H1 (cell line): ENCODE data around the gene MEIS2. TPM values are rescaled to one million over a fixed set of nuclear protein-coding genes. Genes with fewer than 3 reads are reported as not detected.

Experiments
- CTCF ChIP-seq, 3 experiments: IDR thresholded peaks; 1 replicate in 2 of 3; 2 replicates in 1 of 3; pipeline versions ENCODE4 v1.5.1 to v1.6.1; 2011; ENCODE audit warnings: low read length in 3 of 3, mild to moderate bottlenecking in 3 of 3, inconsistent platforms in 2 of 3, low read depth in 1 of 3, moderate library complexity in 1 of 3; ENCODE audit not compliant: insufficient read depth in 1 of 3; ENCODE audit errors: control extremely low read depth in 1 of 3
- MAFK ChIP-seq: IDR thresholded peaks from 2 replicates; pipeline ENCODE4 v1.6.1; 2012; ENCODE audit warnings: low read depth, mild to moderate bottlenecking, improper control_type of control experiment, low read length
- RAD21 ChIP-seq, 2 experiments: IDR thresholded peaks in 1 of 2; conservative IDR thresholded peaks in 1 of 2; 2 replicates each; pipeline ENCODE4 v1.6.1; 2011; ENCODE audit warnings: low read depth in 2 of 2, low read length in 2 of 2, improper control_type of control experiment in 1 of 2, inconsistent platforms in 1 of 2, mild to moderate bottlenecking in 1 of 2, moderate library complexity in 1 of 2
- SAP30 ChIP-seq: fragments of 300-600 bp; sonication (generic); IDR thresholded peaks from 2 replicates; pipeline ENCODE4 v1.7.1; 2012; ENCODE audit warnings: low read length, moderate library complexity, mild to moderate bottlenecking, inconsistent platforms; ENCODE audit not compliant: insufficient read depth, insufficient replicate concordance
- SUZ12 ChIP-seq: fragments of 200-600 bp; sonication (generic); IDR thresholded peaks from 2 replicates; pipeline ENCODE4 v1.6.1; 2012; ENCODE audit warnings: mild to moderate bottlenecking, inconsistent platforms, low read length, moderate library complexity, mixed read lengths
- polyA plus RNA-seq, 7 experiments: library from polyadenylated mRNA; depleted of rRNA in 3 of 7; stranded (reverse) in 5 of 7; unstranded in 2 of 7; fragments of >200 nt in 5 of 7; fragments of 200-250 nt in 2 of 7; gene quantifications; 1 replicate in 5 of 7; 2 replicates in 1 of 7; 4 replicates in 1 of 7; pipeline versions ENCODE4 v1.2.1 to v1.2.3, GENCODE V29; 2011 to 2013; ENCODE audit warnings: missing spikeins in 2 of 7, mixed read lengths in 2 of 7
- total RNA-seq: library from RNA; stranded (reverse); fragmentation: NEBNext Ultra II Directional; extraction: Animal tissue kit (Norgen Biotek cat#: 25700); gene quantifications from 2 replicates; pipeline ENCODE4 v1.2.1, GENCODE V29; 2021
- TF ChIP-seq, protein P1 (sequence below): IDR thresholded peaks from 2 replicates; pipeline ENCODE4 v1.6.1; 2011; ENCODE audit warnings: low read length, improper control_type of control experiment

Gene MEIS2
- total and polyA plus RNA-seq, 2 of the 8 experiments (the other 6 are each of a cell fraction or from before 2014, with no cell fraction given) = 0.22 to 1.2 TPM

DNA sequence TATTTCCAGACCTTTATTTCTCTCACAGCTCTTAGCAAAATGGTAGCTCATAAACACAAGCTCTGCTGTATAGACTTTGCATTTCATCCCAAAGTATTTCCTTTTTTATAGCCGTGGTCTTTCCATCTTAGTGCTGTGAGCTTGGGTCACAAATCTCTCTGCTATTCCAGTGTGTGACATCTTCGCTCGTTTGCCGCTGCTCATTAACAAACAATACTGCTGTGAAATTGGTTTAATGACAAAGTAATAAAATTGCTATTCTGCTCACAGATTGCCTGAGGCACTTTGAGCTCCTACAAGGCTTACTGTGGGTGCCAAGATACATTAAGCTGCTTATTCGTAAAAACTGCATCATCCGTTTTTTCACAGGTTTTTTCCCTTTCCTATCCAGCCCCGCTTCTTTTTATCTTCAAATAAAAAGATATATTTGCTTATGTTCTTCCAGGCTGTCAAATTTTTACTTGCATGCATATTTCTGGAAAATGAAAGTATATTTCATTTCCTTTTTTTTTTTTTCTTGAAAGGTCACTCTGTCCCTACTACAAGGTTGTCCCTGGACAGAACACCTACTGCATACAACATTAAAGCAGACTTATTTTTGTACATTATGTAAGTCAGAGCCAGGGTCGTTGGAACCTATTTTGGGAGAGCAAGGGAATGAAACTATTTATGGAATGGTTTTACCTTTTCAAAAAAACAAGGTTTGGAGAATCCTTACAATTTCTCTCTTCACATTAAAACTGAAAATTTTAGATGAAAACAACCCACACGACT, 174.5 kb downstream of the MEIS2 start (continued):
- no peak for TF ChIP-seq CTCF (IDR thresholded peaks at IDR 0.05; ENCODE audit: control extremely low read depth in 1 of 3, insufficient read depth in 1 of 3, low read depth in 1 of 3, low read length in 3 of 3)
- TF ChIP-seq RAD21 (IDR thresholded peaks at IDR 0.05 in 1 of 2, conservative IDR thresholded peaks at IDR 0.05 in 1 of 2; ENCODE audit: low read depth in 2 of 2, low read length in 2 of 2) = no peak
- TF ChIP-seq, protein P1, sequence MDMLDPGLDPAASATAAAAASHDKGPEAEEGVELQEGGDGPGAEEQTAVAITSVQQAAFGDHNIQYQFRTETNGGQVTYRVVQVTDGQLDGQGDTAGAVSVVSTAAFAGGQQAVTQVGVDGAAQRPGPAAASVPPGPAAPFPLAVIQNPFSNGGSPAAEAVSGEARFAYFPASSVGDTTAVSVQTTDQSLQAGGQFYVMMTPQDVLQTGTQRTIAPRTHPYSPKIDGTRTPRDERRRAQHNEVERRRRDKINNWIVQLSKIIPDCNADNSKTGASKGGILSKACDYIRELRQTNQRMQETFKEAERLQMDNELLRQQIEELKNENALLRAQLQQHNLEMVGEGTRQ = no peak
- TF ChIP-seq MAFK = no peak
- TF ChIP-seq SAP30 = no peak
- TF ChIP-seq SUZ12 = no peak
